ENCODE measurements around the gene TPRG1. TPM values are rescaled to one million over a fixed set of nuclear protein-coding genes. Genes with fewer than 3 reads are reported as not detected.

Gene TPRG1
- total and polyA plus RNA-seq, 2 of the 4 experiments (the other 2 are of a cell fraction): 0.17 TPM; not detected in 1

GRCh38 chr3:189167027-189167766 is 4.6 kb upstream of the TPRG1 start:
- Histone ChIP-seq H2AK9ac (replicated peaks; ENCODE audit: low read depth, low read length, poor library complexity) (no peak overlapping the region), H3K27me3 (ENCODE audit: control insufficient read depth, insufficient read depth, low read length) (peaks cover 7% of the 10 kb centered on the region), H3K36me3 (ENCODE audit: control insufficient read depth, insufficient read depth, low read length) (no peaks in the 10 kb centered on the region), H2BK15ac (ENCODE audit: low read depth, low read length) (no peak overlapping the region), H2AFZ (replicated peaks; ENCODE audit: low read length, poor library complexity) (no peak overlapping the region), H3K18ac (ENCODE audit: low read depth, low read length) (no peak overlapping the region), H3K14ac (replicated peaks; ENCODE audit: low read depth, low read length) (no peak overlapping the region), H3K56ac (ENCODE audit: extremely low read depth, insufficient read depth, low read length) (no peak overlapping the region), H4K91ac (ENCODE audit: insufficient read depth, low read depth, low read length) (no peak overlapping the region), H3K9ac (ENCODE audit: low read depth, low read length) (no peak overlapping the region), H3K9me3 (ENCODE audit: control insufficient read depth, insufficient read depth, low read length) (no peaks in the 10 kb centered on the region), H3K79me1 (ENCODE audit: low read depth in 1 of 2, low read length in 2 of 2) (no peaks in the 10 kb centered on the region), H2BK5ac (ENCODE audit: low read depth, low read length, poor library complexity, severe bottlenecking) (no peak overlapping the region), H2AK5ac (ENCODE audit: low read depth, low read length) (no peak overlapping the region), H4K8ac (ENCODE audit: low read depth in 2 of 2, low read length in 2 of 2) (no peak overlapping the region), H3K27ac (ENCODE audit: insufficient read depth, low read length) (no peak overlapping the region), H3K4me3 (ENCODE audit: insufficient read depth, low read depth, low read length) (no peak overlapping the region), H2BK20ac (ENCODE audit: low read depth, low read length) (no peak overlapping the region), H4K5ac (ENCODE audit: low read depth, low read length) (no peak overlapping the region), H3K23ac (ENCODE audit: low read depth, low read length) (no peak overlapping the region), H3K4me2 (ENCODE audit: low read depth, low read length) (no peak overlapping the region), H3K4me1 (ENCODE audit: control insufficient read depth, insufficient read depth, low read length) (no peaks in the 10 kb centered on the region), H2BK120ac (ENCODE audit: low read depth, low read length) (no peak overlapping the region), H4K20me1 (ENCODE audit: insufficient read depth, low read length) (no peaks in the 10 kb centered on the region), H3K9me1 (ENCODE audit: insufficient read depth, low read length) (no peaks in the 10 kb centered on the region), H3K4ac (ENCODE audit: low read depth, low read length) (no peak overlapping the region)
- no CpG with 5 or more reads among the region's 5 CpGs for WGBS, 2 experiments (ENCODE audit: extremely low coverage in 2 of 2, insufficient read length in 1 of 2)
- no peak for TF ChIP-seq RFX5 (IDR thresholded peaks at IDR 0.05; ENCODE audit: low read depth, low read length)
- TF ChIP-seq MXI1 (IDR thresholded peaks at IDR 0.05; ENCODE audit: borderline replicate concordance, low read depth, low read length): no peak
- TF ChIP-seq RAD21 (IDR thresholded peaks at IDR 0.05; ENCODE audit: low read length): no peak
- TF ChIP-seq CEBPB (IDR thresholded peaks at IDR 0.05; ENCODE audit: low read depth, low read length): no peak
- DNase-seq (no peak), ATAC-seq (ENCODE audit: low read depth) (no peak)
- in situ Hi-C loops (cut with MboI; ENCODE audit: low sequenced_read_pairs): no loop called here
- BruUV-seq (replicated peaks): no TSS peak
- dilution Hi-C loops (cut with HindIII; ENCODE audit: low sequenced_read_pairs, unreplicated experiment): no loop called here
- ChIA-PET POLR2A (ENCODE audit: unreplicated experiment) (no interaction called here), CTCF (no interaction called here)
- intact Hi-C loops (cut with micrococcal nuclease): no loop called here
